PC-9 (cell line): ENCODE data around the gene MAPKAP1. TPM values are rescaled to one million over a fixed set of nuclear protein-coding genes. Genes with fewer than 3 reads are reported as not detected.

Experiments
- BruUV-seq: library from RNA; stranded (reverse); fragments of 400-500 nt; replicated peaks from 2 replicates; lab custom pipeline; 2021; lab: Mats Ljungman, UMichigan
- CTCF ChIA-PET: fragments of 300-600 bp; sonication (Branson Sonifier 250); formaldehyde crosslinking; loops from one replicate; lab custom pipeline; 2022; ENCODE audit warnings: antibody characterized with exemption; lab: Charles Lee
- POLR2A ChIA-PET: fragments of 300-600 bp; sonication (Branson Sonifier 250); formaldehyde crosslinking; loops from one replicate; lab custom pipeline; 2022; ENCODE audit warnings: antibody characterized with exemption; ENCODE audit not compliant: unreplicated experiment; lab: Charles Lee
- DNase-seq, 2 experiments: peaks; one replicate each; pipeline versions ENCODE4 v3.0.0 to v3.0.0-alpha.2; 2015 to 2022; ENCODE audit warnings: mixed read lengths in 1 of 2
- H2AFZ ChIP-seq: fragments of 200-600 bp; sonication (generic); 2 replicates; pipeline ENCODE4 v1.8.1; 2017; ENCODE audit warnings: antibody characterized with exemption
- H3F3A ChIP-seq: fragments of 200-600 bp; sonication (generic); 2 replicates; pipeline ENCODE4 v1.8.1; 2017; ENCODE audit warnings: antibody characterized with exemption, mild to moderate bottlenecking, low read depth; ENCODE audit not compliant: insufficient read depth
- H3K27ac ChIP-seq: fragments of 200-600 bp; sonication (generic); 2 replicates; pipeline ENCODE4 v1.6.1; 2016; ENCODE audit warnings: mixed run types
- H3K27me3 ChIP-seq: fragments of 200-600 bp; sonication (generic); 2 replicates; pipeline ENCODE4 v1.6.1; 2016; ENCODE audit warnings: low read depth, mixed run types; ENCODE audit not compliant: insufficient read depth
- H3K36me3 ChIP-seq: fragments of 200-600 bp; sonication (generic); 2 replicates; pipeline ENCODE4 v1.6.1; 2016; ENCODE audit warnings: low read depth, mixed run types
- H3K4me1 ChIP-seq: fragments of 200-600 bp; sonication (generic); replicated peaks from 2 replicates; pipeline ENCODE4 v1.6.1; 2016; ENCODE audit warnings: mixed run types; ENCODE audit not compliant: insufficient read depth
- H3K4me2 ChIP-seq: fragments of 200-600 bp; sonication (generic); 2 replicates; pipeline ENCODE4 v1.6.1; 2017; ENCODE audit warnings: mixed run types
- H3K4me3 ChIP-seq: fragments of 200-600 bp; sonication (generic); 2 replicates; pipeline ENCODE4 v1.6.1; 2016; ENCODE audit warnings: mixed run types
- H3K79me2 ChIP-seq: fragments of 200-600 bp; sonication (generic); 2 replicates; pipeline ENCODE4 v1.6.1; 2017; ENCODE audit warnings: low read depth, mixed run types
- H3K9me2 ChIP-seq: fragments of 200-600 bp; sonication (generic); 2 replicates; pipeline ENCODE4 v1.8.1; 2017; ENCODE audit warnings: mild to moderate bottlenecking; ENCODE audit not compliant: insufficient read depth
- H3K9me3 ChIP-seq: fragments of 200-600 bp; sonication (generic); 2 replicates; pipeline ENCODE4 v1.8.1; 2016; ENCODE audit warnings: low read depth; ENCODE audit not compliant: insufficient read depth
- H4K20me1 ChIP-seq: fragments of 200-600 bp; sonication (generic); 2 replicates; pipeline ENCODE4 v1.8.1; 2017; ENCODE audit not compliant: insufficient read depth
- CTCF ChIP-seq: fragments of 200-600 bp; sonication (generic); conservative IDR thresholded peaks from 2 replicates; pipeline ENCODE4 v1.6.1; 2017; ENCODE audit warnings: mixed run types, antibody characterized with exemption, mild to moderate bottlenecking, moderate library complexity
- EZH2 ChIP-seq: fragments of 200-600 bp; sonication (generic); IDR thresholded peaks from 2 replicates; pipeline ENCODE4 v1.8.0; 2017; ENCODE audit warnings: antibody characterized with exemption, low read depth
- intact Hi-C: fragments of 100-400 bp; cut with micrococcal nuclease; formaldehyde crosslinking; loops from one replicate; pipeline ENCODE4 v1.10.0; 2022; ENCODE audit not compliant: unreplicated experiment
- total RNA-seq: library from RNA; stranded (reverse); gene quantifications from 2 replicates; pipeline ENCODE4 v1.2.3, GENCODE V29; 2021

The MAPKAP1 gene
- total RNA-seq, 1 experiment from 2014 or later = 115 TPM

GRCh38 chr9:125549891-125550885 lies 156.8 kb downstream of the MAPKAP1 start:
- Histone ChIP-seq H3K4me2 (no peak overlapping the region), H3K4me1 (0 out of 2 replicates have a peak, but pooled peaks cover 10% of the 10 kb centered on the region), H3K27me3 (no peaks in the 10 kb centered on the region), H4K20me1 (no peaks in the 10 kb centered on the region), H3K9me3 (no peaks in the 10 kb centered on the region), H3K4me3 (no peak overlapping the region), H3F3A (no peaks in the 10 kb centered on the region), H3K79me2 (no peaks in the 10 kb centered on the region), H3K9me2 (no peaks in the 10 kb centered on the region), H3K36me3 (no peaks in the 10 kb centered on the region), H2AFZ (no peak overlapping the region), H3K27ac (no peak overlapping the region)
- ChIA-PET POLR2A (no interaction called here), CTCF (interaction anchor here (0.6 to 0.7 kb wide), 2 partner anchors 9 to 29 kb away, joined by 3 to 4 read pairs; no protein-coding TSS in a partner anchor)
- TF ChIP-seq CTCF = no peak
- intact Hi-C loops = no loop called here
- no peak for DNase-seq
- no TSS peak for BruUV-seq

- no peak for DNase-seq
- Histone ChIP-seq H3K36me3 (no peaks in the 10 kb centered on the region), H3K4me1 (0 out of 2 replicates have a peak, but pooled peaks cover 10% of the 10 kb centered on the region), H3K9me2 (no peaks in the 10 kb centered on the region), H3K9me3 (no peaks in the 10 kb centered on the region), H3K79me2 (no peaks in the 10 kb centered on the region), H3K27me3 (no peaks in the 10 kb centered on the region), H3F3A (no peaks in the 10 kb centered on the region), H3K4me2 (no peak overlapping the region), H3K4me3 (no peak overlapping the region), H3K27ac (no peak overlapping the region), H2AFZ (no peak overlapping the region), H4K20me1 (no peaks in the 10 kb centered on the region)
- intact Hi-C loops = no loop called here
- TF ChIP-seq EZH2 (no peak), CTCF (no peak)
- BruUV-seq = no TSS peak
- CTCF ChIA-PET = no interaction called here
- POLR2A ChIA-PET = no interaction called here
Measured at GRCh38 chr9:125549465-125549871, 157.5 kb downstream of the MAPKAP1 start.

GRCh38 chr9:125549039-125549438 lies 158.0 kb downstream of the MAPKAP1 start:
- POLR2A ChIA-PET = interaction anchor here (0.6 kb wide), 1 partner anchor 8 kb away, joined by 6 read pairs; no protein-coding TSS in a partner anchor
- intact Hi-C loops = no loop called here
- CTCF ChIA-PET = no interaction called here
- Histone ChIP-seq H3K79me2 (no peaks in the 10 kb centered on the region), H3K4me3 (no peak overlapping the region), H3K9me3 (no peaks in the 10 kb centered on the region), H4K20me1 (no peaks in the 10 kb centered on the region), H3K27ac (no peak overlapping the region), H2AFZ (no peak overlapping the region), H3K9me2 (no peaks in the 10 kb centered on the region), H3K36me3 (no peaks in the 10 kb centered on the region), H3F3A (no peaks in the 10 kb centered on the region), H3K27me3 (no peaks in the 10 kb centered on the region), H3K4me2 (no peak overlapping the region), H3K4me1 (0 out of 2 replicates have a peak, but pooled peaks cover 10% of the 10 kb centered on the region)
- no peak for TF ChIP-seq EZH2
- no peak for TF ChIP-seq CTCF
- DNase-seq = no peak
- no TSS peak for BruUV-seq
